Measurements from ENCODE around the gene IL19.
"Not testable (repeated sequence)": the region's sequence is repeated elsewhere in the genome, so short reads cannot be mapped to it uniquely, and the experiment has no call there.

Gene IL19

GRCh38 chr1:206778031-206778430 lies 7.5 kb downstream of the IL19 start:
- DNase-seq: peak; percentile 52

GRCh38 chr1:206778911-206779310 lies 8.3 kb downstream of the IL19 start:
- not testable (repeated sequence) for DNase-seq

GRCh38 chr1:206779638-206780037 lies 9.1 kb downstream of the IL19 start:
- peak; percentile 59 for DNase-seq

- DNase-seq: no peak
Measured at GRCh38 chr1:206782448-206782847, 11.9 kb downstream of the IL19 start.

DNA sequence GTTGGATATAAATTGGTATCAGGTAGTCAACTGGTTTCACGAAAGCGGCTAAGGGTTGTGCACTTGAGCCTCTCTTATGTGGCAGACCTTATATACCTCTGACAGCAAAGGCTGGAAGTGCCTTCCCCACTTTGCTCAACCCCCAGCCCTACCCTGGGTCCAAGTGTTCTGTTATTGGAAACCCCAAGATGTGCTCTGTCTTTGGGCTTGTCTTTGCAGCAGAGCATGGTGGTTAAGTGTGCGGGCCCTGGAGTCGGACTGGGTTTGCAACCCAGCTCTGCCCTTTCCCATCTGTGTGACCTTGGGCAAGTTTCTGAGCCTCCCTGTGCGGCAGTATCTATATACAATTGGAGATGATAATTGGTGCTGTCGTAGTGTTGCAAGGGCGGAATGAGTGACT lies 12.9 kb downstream of the IL19 start:
- no peak for DNase-seq

DNA sequence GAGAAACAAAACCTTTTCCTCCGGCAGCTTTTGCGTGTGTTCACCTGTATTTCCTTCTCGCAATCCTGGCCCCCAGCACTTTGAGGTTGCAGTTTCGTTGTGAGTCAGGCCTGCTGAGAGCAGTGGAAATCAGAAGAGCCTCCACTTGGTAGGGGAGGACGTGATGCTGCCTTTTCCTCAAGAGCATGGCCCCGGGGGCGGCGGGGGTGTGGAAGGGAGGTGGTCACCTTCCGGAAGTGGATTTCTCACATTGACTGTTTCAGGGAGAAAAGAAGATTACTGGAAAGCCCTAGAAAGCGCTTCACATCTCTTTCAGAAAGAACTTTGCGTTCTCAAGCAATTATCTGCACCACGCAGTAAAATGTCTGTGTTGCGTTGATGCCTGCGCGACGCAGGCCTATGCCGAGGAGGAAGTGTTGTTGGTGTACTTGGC lies 13.9 kb downstream of the IL19 start:
- no peak for DNase-seq

DNA sequence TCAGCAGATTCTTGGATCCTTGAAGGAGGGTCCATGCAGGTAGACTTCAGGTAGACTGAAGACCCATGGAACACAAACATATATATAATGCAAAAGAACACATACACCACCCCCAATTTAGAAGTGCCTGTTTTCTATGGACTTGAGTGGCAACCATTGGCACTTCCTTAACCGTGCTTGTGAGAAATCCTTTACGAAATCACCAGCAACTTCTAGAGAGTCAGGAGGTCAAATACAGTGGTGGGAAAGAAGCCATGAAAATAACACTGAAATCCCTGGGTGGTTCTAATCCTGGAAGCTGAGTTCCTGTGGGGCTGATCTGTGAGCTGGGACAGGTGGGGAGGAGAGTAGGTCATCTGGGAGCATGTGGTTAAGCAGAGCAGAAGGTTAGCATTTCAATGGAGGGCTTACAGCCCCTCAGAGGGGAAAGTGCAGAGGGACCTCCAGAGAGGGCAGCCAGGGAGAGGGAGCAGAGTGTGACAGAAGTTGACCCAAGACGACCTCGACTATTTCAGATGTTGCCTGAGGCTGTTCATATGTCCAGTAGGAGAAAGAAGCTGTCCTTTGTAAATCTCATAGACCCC lies 14.7 kb downstream of the IL19 start:
- DNase-seq: peak; percentile 48

- no peak for DNase-seq
Measured at GRCh38 chr1:206786212-206786886, 15.8 kb downstream of the IL19 start.

DNA sequence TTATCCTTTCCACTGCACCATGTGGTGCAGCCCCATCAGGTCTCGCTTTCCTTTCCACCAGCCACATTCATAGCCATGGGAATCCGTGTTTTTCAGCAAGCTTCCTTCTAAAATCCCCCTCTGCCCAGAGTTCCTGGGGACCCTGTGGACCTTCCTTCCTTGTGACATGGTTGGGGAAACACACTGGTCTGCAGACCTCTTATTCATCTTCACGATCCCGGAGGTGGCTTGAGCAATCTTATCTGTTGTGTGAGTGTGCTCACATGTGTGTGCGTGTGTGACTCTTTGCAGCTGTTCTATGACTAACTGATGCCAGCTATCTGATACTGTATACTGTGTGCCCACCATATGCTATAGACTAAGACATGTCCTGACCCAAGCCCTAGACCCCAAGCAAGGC lies 17.3 kb downstream of the IL19 start:
- peak; percentile 80 for DNase-seq

- DNase-seq: no peak
Measured at GRCh38 chr1:206788487-206789050, 18.0 kb downstream of the IL19 start.

- DNase-seq: peak; percentile 38
Measured at GRCh38 chr1:206790502-206791250, 20.1 kb downstream of the IL19 start.

DNA sequence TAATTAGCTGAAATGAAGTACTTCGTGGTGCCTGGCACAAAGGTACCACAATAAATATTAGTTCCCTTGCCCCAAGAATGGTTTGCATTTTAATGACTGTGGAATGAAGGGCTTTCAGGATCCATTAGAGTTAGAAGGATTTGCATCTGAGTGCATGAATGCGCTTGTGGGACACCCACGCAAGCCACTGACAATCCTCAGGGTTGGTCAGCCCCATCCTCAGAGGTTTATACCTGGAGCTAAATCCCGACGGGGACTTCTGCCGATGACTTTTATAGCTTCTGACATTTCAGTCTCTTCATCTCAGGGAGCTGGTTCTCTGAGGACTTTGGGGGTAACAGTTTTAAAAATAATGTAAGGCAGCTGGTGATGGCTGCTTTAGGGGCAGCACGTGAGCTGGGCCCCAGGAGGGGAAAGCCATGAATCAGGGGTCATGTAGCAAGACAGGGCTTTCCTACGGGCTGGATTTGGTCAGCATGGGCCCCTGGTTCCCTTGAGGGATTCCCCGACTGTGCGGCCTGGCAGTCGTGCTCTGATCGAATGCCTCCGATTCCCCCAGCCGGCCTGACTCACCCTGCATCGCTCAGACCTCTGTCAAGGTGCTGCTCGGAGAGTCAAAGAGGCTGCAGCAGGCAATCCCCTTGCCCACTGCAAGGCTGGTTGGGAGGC lies 22.5 kb downstream of the IL19 start:
- DNase-seq: peak; percentile 81

- no peak for DNase-seq
Measured at GRCh38 chr1:206793620-206794019, 23.0 kb downstream of the IL19 start.

- no peak for DNase-seq
Measured at GRCh38 chr1:206794294-206794908, 23.8 kb downstream of the IL19 start.

DNA sequence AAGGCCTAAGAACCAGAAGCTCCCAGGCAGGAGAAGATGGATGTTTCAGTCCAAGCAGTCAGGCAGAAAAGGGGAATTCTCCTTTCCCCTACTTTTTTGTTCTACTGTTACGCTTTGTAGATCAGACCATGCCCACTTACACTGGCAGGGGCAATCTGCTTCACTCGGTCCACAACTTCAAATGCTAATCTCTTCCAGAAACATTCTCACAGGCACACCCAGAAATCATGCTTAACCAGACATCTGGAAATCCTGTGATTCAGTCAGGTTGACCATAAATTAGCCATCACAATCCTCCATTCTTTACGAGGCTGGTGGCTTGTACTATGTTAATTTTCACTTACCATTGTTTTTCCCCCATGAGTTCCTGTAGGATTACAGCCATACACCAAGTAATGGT lies 25.5 kb downstream of the IL19 start:
- no peak for DNase-seq

DNA sequence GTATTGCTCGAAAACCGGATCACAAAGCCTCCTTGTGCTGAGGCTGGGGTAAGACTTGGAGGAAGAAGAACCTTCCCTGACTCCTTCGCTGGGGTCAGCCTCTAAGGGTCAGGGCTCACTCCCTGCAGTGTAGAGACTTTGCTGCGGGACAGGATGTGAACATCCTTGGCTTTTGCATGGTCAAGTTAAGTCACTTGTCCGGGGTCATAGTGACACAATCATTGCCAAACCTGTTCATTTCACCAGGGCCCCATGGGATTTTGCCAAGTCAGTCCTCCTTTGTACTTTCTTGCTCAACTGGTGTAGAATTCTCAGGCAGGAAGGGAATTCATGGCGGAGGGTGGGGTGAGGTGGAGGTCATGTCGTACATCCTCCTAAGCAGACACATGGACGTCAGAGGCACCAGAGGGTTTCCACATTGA lies 26.4 kb downstream of the IL19 start:
- peak; percentile 68 for DNase-seq

- no peak for DNase-seq
Measured at GRCh38 chr1:206797534-206798383, 27.2 kb downstream of the IL19 start.

GRCh38 chr1:206798384-206798996 lies 27.9 kb downstream of the IL19 start:
- DNase-seq: no peak

- DNase-seq: no peak
Measured at GRCh38 chr1:206799311-206799710, 28.7 kb downstream of the IL19 start.

DNA sequence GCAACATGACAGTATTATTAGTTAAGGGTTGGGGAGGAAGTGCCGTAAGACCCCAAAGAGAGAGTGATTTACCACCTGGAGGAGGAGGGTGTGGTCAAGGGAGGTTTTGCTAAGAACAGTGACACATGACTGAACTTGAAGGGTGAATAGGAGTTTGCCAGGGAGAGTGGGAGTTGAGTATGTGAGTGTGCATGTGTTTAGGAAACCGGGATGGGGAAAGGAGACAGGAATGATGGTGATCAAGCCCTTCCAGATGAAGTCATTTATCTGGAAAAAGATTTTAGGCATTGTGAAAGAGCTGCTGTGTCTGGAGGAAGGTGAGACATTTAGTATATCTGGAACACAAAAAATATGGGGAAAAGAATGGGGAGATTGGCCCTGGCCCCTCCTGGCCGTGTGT lies 29.8 kb downstream of the IL19 start:
- no peak for DNase-seq

GRCh38 chr1:206800891-206801290 lies 30.3 kb downstream of the IL19 start:
- peak; percentile 54 for DNase-seq
